HG03439 (cell line): ENCODE measurements around the gene NPHP4.

ENCODE experiments used
- ATAC-seq: cut with Tn5 transposase; IDR thresholded peaks from one replicate; pipeline ENCODE4 v1.9.1; 2021; ENCODE audit warnings: mild to moderate bottlenecking, moderate library complexity; ENCODE audit not compliant: unreplicated experiment

The NPHP4 gene

GRCh38 chr1:5916572-5917280, 75.5 kb downstream of the NPHP4 start:
- ATAC-seq = no peak

- ATAC-seq = no peak
These were observed 76.3 kb downstream of the NPHP4 start for GRCh38 chr1:5915587-5916571.

- no peak for ATAC-seq
These were observed 77.4 kb downstream of the NPHP4 start for GRCh38 chr1:5914676-5915365.

- no peak for ATAC-seq
These were observed 78.3 kb downstream of the NPHP4 start for GRCh38 chr1:5913876-5914275.

- no peak for ATAC-seq
These were observed 79.0 kb downstream of the NPHP4 start for GRCh38 chr1:5913078-5913845.

- ATAC-seq = no peak
These were observed 80.4 kb downstream of the NPHP4 start for GRCh38 chr1:5911871-5912271.

- ATAC-seq = no peak
These were observed 81.1 kb downstream of the NPHP4 start for GRCh38 chr1:5911157-5911556.

GRCh38 chr1:5910666-5911065, 81.6 kb downstream of the NPHP4 start:
- no peak for ATAC-seq

GRCh38 chr1:5910276-5910620, 82.0 kb downstream of the NPHP4 start:
- no peak for ATAC-seq

- no peak for ATAC-seq
These were observed 82.5 kb downstream of the NPHP4 start for GRCh38 chr1:5909576-5910275.

- ATAC-seq = no peak
These were observed 83.5 kb downstream of the NPHP4 start for GRCh38 chr1:5908461-5909375.

- ATAC-seq = no peak
These were observed 84.3 kb downstream of the NPHP4 start for GRCh38 chr1:5907966-5908365.

GRCh38 chr1:5907386-5907785, 84.8 kb downstream of the NPHP4 start:
- ATAC-seq = no peak

- no peak for ATAC-seq
These were observed 85.3 kb downstream of the NPHP4 start for GRCh38 chr1:5906966-5907365.

- no peak for ATAC-seq
These were observed 86.1 kb downstream of the NPHP4 start for GRCh38 chr1:5906116-5906515.

GRCh38 chr1:5905436-5905835, 86.8 kb downstream of the NPHP4 start:
- no peak for ATAC-seq

GRCh38 chr1:5904551-5904950, 87.7 kb downstream of the NPHP4 start:
- no peak for ATAC-seq

GRCh38 chr1:5903680-5904079, 88.5 kb downstream of the NPHP4 start:
- no peak for ATAC-seq

- ATAC-seq = no peak
These were observed 89.2 kb downstream of the NPHP4 start for GRCh38 chr1:5903031-5903430.
